T1000 (cell line): ENCODE results near the gene PKDREJ.
"Not testable (repeated sequence)": the region's sequence is repeated elsewhere in the genome, so short reads cannot be mapped to it uniquely, and the experiment has no call there.

ENCODE experiments used
- DNase-seq: peaks from one replicate; lab custom pipeline; 2025; ENCODE audit warnings: mixed read lengths; lab: John Stamatoyannopoulos, UW

PKDREJ gene

GRCh38 chr22:46263216-46263590, at the start of gene PKDREJ:
PKDREJ (minus strand) TSS chr22:46263343; CDS start chr22:46263322, 21 bp downstream.
- no peak for DNase-seq

GRCh38 chr22:46312848-46313247, 49.7 kb upstream of the PKDREJ start:
- DNase-seq: not testable (repeated sequence)

GRCh38 chr22:46312056-46312455, 48.9 kb upstream of the PKDREJ start:
- DNase-seq: no peak

- no peak for DNase-seq
These were observed 46.5 kb upstream of the PKDREJ start for GRCh38 chr22:46309526-46310085.

- DNase-seq: no peak
These were observed 45.3 kb upstream of the PKDREJ start for GRCh38 chr22:46308283-46308988.

GRCh38 chr22:46303347-46303965, 40.3 kb upstream of the PKDREJ start:
- DNase-seq: no peak

- DNase-seq: no peak
These were observed 37.3 kb upstream of the PKDREJ start for GRCh38 chr22:46300491-46300890.

- DNase-seq: no peak
These were observed 36.0 kb upstream of the PKDREJ start for GRCh38 chr22:46299101-46299500.

- DNase-seq: peak; percentile 8
These were observed 34.1 kb upstream of the PKDREJ start for GRCh38 chr22:46297151-46297812.

- DNase-seq: peak; percentile 91
These were observed 33.4 kb upstream of the PKDREJ start, which contains the start of gene GTSE1 for GRCh38 chr22:46296257-46297150. GTSE1 (plus strand) TSS chr22:46296870; CDS start chr22:46297401, 531 bp downstream.

GRCh38 chr22:46295277-46295971, 32.3 kb upstream of the PKDREJ start:
- no peak for DNase-seq

- no peak for DNase-seq
These were observed 31.6 kb upstream of the PKDREJ start for GRCh38 chr22:46294784-46295183.

- no peak for DNase-seq
These were observed 30.6 kb upstream of the PKDREJ start for GRCh38 chr22:46293577-46294260.

GRCh38 chr22:46292732-46293131, 29.6 kb upstream of the PKDREJ start:
- DNase-seq: no peak

GRCh38 chr22:46292173-46292572, 29.0 kb upstream of the PKDREJ start:
- DNase-seq: no peak

- DNase-seq: no peak
These were observed 28.0 kb upstream of the PKDREJ start for GRCh38 chr22:46290843-46291785.

- DNase-seq: no peak
These were observed 27.1 kb upstream of the PKDREJ start for GRCh38 chr22:46290121-46290842.

GRCh38 chr22:46289244-46289891, 26.2 kb upstream of the PKDREJ start:
- DNase-seq: no peak
